ENCODE results near the gene ATP10A.

The ATP10A gene

GRCh38 chr15:25677719-25678499, 185.2 kb downstream of the ATP10A start:
- DNase-seq: no peak

GRCh38 chr15:25676070-25676469, 187.1 kb downstream of the ATP10A start:
- no peak for DNase-seq

- no peak for DNase-seq
Observed at GRCh38 chr15:25675396-25675795, 187.7 kb downstream of the ATP10A start.

DNA sequence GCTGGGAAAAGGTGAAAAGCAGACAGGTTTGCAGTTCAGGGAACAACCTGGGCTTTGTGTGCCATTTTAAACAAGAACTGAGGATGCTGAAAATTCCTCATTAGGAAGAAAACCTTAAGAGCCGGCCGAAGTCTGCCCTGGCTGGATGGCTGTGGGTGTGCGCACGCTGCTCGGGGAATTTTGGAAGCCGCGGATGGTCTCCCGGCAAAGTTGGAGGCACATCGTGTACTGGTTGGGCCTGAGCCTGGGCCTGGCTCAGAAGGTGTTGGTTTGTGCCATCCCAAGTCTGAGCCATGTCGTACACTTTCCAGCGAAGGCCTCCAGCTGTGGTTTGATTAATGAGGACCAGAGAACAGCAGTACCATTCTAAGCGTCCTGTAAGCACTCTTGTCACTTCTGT, 188.2 kb downstream of the ATP10A start:
- DNase-seq: no peak

GRCh38 chr15:25673972-25674371, 189.2 kb downstream of the ATP10A start:
- no peak for DNase-seq

GRCh38 chr15:25673351-25673750, 189.8 kb downstream of the ATP10A start:
- no peak for DNase-seq

DNA sequence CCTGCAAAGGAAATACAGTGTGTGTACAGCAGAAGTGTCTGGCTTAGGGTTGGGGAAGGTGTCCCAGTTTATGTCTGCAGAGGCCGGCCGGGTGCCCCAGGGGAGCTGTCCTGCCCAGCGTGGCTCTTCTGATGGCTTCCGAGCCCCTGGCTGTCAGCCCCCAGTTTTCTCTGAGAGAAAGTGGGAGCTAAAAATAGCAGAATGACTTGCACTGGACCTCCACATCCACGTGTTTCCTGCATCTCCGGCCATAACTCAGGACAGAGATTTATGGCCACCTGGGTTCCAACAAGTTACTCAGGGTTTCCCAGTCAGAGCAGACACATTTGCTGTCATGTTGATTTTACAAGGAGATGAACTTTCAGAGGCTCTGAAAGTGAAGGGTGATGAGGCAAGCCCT, 192.0 kb downstream of the ATP10A start:
- DNase-seq: no peak

GRCh38 chr15:25670621-25671020, 192.5 kb downstream of the ATP10A start:
- no peak for DNase-seq

GRCh38 chr15:25670025-25670554, 193.0 kb downstream of the ATP10A start:
- DNase-seq: no peak

DNA sequence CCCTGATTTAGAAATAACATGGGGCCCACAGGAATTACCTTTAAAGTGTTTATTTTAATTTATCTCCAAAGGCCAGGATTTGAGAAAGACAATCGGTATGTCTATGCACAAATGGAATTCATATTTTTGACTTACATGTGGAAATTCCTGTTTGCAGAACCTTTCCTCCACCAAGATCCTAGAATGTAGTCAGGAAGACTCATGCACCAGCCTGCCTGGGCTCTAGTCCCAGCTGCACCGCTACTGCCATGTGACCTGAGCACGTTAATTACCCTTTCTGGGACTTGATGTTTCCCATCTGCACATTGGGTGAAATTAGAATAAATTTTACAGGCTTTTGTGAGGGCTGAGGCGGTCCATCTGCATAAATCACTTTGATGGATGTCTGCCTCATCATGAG, 194.2 kb downstream of the ATP10A start:
- DNase-seq: no peak

DNA sequence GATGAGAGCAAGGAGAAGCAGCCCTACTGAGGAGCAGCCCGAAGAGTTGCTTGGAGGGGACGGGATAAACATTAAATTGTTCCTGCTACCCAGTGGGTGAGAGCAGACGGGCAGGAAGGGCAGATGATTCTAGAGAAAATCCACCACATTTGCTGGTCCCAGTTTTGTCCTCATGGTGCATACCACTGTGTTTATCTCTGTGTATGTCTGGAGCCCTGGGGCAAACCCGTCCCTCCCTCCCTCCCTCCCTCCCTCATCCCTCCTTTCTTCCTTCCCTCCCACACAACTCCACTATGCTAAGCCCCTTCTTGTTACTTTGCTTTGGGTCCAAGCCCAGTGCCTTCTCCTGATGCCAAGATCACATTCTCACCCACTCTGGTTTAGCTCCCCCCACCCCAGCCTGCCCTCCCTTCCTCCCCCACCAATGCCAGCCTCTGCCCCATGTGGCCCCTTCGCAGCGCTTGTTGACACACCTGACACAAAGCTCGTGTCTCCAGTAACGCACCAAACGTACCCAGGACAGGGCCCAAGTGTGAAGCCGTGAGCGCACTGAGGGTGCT, 194.8 kb downstream of the ATP10A start:
- no peak for DNase-seq

DNA sequence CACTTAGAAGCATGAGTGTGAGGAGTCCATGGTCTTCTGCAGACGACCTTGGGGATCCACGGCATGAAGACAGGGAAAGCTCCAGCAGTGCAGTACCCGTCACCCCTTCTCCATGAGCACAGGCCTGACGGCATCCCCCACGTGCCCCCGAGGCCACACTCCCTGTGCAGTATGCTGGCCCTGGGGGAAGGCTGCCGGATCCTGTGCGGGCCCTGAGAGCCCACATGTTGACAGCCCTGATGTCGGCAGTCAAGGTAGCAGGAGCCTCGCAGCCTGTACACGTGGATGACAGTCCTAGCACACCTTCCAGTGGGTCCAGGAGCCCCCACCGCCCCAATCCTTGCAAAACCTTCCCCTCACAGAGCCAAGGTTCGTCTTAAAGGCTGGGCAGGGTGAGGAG, 195.3 kb downstream of the ATP10A start:
- DNase-seq: no peak

DNA sequence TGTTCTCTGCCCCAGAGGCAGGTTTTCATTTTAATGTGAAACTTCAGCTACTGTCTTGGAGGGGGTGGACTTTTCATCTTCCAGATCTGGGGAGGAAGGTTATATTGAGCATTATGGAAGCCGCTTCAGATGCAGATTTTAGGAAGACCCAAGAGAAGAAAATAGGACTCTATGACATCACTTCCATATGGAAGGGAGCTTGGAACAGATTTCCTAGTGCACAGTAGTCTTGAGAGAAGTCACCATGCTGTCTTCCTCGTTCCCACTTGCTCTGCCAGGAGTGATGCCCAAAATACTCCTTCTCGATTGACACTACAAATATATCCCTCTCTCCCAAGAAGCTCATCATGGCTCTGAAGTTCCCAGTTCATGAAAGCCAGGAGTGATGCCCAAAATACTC, 197.2 kb downstream of the ATP10A start:
- DNase-seq: no peak

- no peak for DNase-seq
Observed at GRCh38 chr15:25664761-25665160, 198.4 kb downstream of the ATP10A start.

DNA sequence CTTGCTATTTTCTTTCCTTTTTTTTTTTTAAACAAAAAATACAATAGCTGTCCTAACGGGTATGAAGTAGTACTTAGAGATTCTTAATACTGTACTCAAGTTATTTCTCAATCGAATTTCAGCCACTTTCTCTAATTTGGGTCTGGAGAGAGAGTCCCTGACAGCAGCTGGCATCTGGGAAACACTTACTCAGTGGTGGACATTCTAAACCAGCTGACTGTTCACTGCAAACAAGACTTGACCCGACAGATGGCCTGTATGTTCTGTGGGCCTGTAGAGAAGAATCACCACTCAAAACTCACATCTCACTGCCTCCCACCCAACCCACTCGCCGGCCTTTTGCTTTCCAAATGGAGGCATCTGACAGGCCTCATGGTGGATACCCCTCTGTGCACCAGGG, 199.6 kb downstream of the ATP10A start:
- no peak for DNase-seq

DNA sequence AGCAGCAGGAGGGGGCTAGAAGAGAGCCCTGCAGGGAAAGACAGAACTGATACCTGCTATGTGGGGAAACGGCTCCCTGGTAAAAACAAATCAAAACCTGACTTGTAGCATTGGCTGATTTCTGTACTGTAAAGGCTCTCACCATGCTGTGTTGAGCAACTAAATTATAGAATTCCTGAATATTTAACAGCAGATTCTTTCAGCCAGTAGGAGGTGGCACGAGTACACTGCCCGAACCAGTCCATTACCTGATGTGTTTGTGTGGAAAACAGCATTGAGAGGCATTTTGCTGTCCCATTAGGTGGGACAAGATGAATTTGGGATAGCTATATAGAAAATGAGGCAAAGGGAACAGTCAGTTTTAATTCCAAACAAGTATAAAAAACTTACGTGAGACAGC, 201.2 kb downstream of the ATP10A start:
- no peak for DNase-seq

DNA sequence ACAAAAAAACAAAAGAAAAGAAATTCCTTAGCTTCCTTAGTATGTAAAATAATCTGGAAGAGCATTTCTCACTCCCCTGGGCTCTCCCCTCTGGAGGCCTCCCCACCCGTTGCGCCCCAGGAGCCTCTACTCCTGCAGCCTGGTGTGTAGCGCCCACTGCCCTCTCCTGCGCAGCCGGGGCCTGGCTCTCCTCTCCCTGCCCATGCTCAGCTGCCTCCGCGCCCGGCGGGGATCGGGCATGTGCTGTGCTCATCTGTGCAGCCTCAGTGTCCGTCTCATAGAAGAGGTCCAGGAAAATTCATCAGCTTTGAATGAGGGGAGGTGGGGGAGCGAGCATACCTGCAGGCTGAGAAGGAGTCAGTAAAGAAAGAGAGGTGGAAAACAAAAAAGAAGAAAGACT, 203.9 kb downstream of the ATP10A start:
- no peak for DNase-seq

DNA sequence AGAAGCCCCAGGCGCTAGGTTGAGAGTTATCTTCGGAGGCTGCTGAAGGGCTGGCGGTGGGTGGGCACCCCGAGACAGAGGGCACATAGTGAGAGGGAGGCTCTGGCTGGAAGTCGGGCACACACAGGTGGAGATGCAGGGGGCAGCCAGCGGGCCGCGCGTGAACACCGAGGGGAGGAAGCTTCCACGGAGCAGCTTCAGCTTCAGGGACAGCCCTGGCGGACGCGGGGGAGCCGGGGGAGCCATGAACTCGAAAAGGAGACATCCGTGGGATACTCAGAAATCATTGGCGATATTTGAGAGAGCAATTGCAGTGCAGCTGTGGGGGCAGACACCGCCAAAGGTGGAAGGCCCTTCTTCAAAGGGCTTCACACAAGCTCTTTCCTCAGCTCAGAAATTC, 204.6 kb downstream of the ATP10A start:
- DNase-seq: no peak

GRCh38 chr15:25655207-25655948, 207.7 kb downstream of the ATP10A start:
- DNase-seq: no peak

DNA sequence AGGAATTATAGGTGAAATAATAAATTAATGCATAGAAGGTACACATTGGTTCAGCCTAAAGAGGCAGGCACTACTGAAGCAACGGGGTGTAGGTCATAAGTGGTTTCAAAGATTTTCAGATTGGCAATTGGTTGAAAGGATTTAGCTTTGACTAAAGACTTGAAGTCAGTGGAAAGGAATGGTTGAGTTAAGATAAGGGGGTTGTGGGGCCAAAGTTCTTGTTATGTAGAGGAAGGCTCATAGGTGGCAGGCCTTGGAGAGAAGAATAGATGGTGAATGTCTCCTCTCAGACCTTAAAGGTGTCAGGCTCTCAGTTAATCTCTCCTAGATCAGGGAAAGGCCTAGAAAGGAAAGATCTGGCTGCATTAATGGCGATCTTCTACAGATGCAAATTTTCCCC, 209.8 kb downstream of the ATP10A start:
- DNase-seq: no peak

DNA sequence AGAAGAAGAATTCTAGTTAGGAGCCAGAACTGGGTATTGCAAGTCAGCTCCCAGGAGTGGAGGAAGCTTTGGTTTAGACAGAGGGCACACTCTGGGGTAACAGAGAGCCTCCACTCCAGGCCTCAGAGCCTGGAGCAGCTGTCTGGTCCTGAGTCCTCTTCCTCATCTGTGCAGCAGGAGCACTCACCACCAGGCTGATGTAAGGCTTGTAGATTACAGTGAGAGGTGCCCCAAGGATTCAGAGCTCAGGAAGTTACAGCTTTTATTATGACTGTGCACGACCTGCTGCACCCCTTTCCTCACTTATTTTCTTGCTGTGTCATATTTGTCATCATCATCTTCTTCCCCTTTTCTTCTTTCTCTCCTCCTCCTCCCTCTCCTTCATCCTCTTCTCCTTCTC, 210.4 kb downstream of the ATP10A start:
- no peak for DNase-seq

DNA sequence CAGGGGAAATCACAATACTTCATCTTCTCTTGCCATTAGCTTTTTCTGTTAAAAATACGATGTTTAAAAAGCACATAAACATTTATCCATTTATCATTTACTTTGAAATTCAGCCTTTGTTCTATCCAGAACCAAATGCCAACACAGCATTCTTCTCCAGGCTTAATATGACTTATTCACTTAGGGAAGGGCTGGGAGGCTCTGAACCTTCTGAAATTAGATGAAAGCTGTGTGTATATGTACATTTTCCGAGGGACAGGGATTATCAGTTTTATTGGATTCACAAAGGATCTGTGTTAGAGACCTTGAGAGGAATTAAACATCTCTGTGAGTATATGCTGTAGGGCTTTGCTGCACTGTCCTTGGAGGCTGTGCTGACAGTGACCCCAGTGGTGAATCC, 213.7 kb downstream of the ATP10A start:
- no peak for DNase-seq

DNA sequence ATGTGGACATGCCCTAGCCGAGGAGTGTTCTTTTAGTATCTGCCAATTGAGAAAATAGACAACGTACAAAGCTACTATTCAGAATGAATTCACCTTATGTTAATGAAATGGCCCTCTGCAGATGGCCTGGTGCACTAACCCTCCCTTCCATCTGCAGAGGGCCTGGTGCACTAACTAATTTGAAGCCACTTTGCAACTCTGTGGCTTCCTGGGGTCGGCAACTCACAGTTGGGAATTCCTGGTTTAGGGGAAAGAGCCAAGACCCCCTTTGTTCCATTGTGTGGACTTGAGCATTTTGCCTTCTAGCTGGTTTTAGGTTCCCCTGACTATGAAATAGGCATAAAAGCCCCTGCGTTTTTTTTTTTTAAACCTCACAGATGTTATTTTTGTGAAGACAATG, 220.0 kb downstream of the ATP10A start:
- DNase-seq: no peak

- DNase-seq: no peak
Observed at GRCh38 chr15:25641762-25642161, 221.4 kb downstream of the ATP10A start.
